Parathyroid adenoma (tissue), 2 donors: ENCODE data around the gene TRIM67.

Source experiments
- H2AFZ ChIP-seq: fragments of 300-600 bp; sonication (generic); one replicate; pipeline ENCODE4 v1.7.0; 2017; ENCODE audit warnings: antibody characterized with exemption, mild to moderate bottlenecking
- H3K27ac ChIP-seq: fragments of 300-600 bp; sonication (generic); one replicate; pipeline ENCODE4 v1.7.0; 2017
- H3K27me3 ChIP-seq: fragments of 300-600 bp; sonication (generic); one replicate; pipeline ENCODE4 v1.7.0; 2017; ENCODE audit warnings: low read length; ENCODE audit not compliant: control insufficient read depth, insufficient read depth
- H3K36me3 ChIP-seq: fragments of 300-600 bp; sonication (generic); one replicate; pipeline ENCODE4 v1.7.0; 2017; ENCODE audit warnings: low read length; ENCODE audit not compliant: control insufficient read depth, insufficient read depth
- H3K4me1 ChIP-seq: fragments of 300-600 bp; sonication (generic); one replicate; pipeline ENCODE4 v1.7.0; 2017; ENCODE audit warnings: control low read depth
- H3K4me2 ChIP-seq: fragments of 300-600 bp; sonication (generic); one replicate; pipeline ENCODE4 v1.7.0; 2017; ENCODE audit warnings: low read length
- H3K4me3 ChIP-seq: fragments of 300-600 bp; sonication (generic); one replicate; pipeline ENCODE4 v1.7.0; 2017; ENCODE audit warnings: low read depth, low read length
- H3K79me2 ChIP-seq: fragments of 300-600 bp; sonication (generic); one replicate; pipeline ENCODE4 v1.7.0; 2017; ENCODE audit warnings: control low read depth
- H3K9ac ChIP-seq: fragments of 300-600 bp; sonication (generic); one replicate; pipeline ENCODE4 v1.7.0; 2017; ENCODE audit warnings: mild to moderate bottlenecking
- H3K9me3 ChIP-seq: fragments of 300-600 bp; sonication (generic); one replicate; pipeline ENCODE4 v1.7.0; 2017; ENCODE audit warnings: low read length; ENCODE audit not compliant: control insufficient read depth
- TF ChIP-seq, protein P1 (sequence below): fragments of 300-600 bp; sonication (generic); IDR thresholded peaks from one replicate; pipeline ENCODE4 v1.7.0; 2017; ENCODE audit warnings: antibody characterized with exemption, mild to moderate bottlenecking
- donor health status: primary hyperparathyroidism.

Gene TRIM67

DNA sequence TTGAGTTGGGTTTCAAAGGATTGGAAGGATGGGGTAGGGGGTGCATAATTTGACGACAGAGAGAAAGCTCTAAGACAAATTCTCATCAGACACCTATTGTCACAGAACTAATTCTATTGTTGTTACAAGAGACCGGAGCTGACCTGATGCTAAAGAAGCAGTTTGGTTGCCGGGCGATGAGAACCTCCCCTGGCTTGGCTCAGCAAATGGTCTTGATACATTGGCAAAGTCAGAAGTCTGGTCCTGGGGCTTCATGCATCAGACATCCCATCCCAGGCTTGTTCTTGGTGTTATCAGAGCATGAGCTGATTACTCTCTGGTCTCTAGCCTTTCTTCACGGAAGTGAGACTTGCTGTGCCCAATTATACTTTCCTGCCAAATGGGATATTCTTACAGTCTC, 15.4 kb downstream of the TRIM67 start:
- no peaks in the 10 kb centered on the region for H3K27me3 ChIP-seq
- no peaks in the 10 kb centered on the region for H3K9me3 ChIP-seq
- no peak overlapping the region for H3K4me2 ChIP-seq
- no peak overlapping the region for H2AFZ ChIP-seq
- H3K9ac ChIP-seq: no peak overlapping the region
- TF ChIP-seq, protein P1, sequence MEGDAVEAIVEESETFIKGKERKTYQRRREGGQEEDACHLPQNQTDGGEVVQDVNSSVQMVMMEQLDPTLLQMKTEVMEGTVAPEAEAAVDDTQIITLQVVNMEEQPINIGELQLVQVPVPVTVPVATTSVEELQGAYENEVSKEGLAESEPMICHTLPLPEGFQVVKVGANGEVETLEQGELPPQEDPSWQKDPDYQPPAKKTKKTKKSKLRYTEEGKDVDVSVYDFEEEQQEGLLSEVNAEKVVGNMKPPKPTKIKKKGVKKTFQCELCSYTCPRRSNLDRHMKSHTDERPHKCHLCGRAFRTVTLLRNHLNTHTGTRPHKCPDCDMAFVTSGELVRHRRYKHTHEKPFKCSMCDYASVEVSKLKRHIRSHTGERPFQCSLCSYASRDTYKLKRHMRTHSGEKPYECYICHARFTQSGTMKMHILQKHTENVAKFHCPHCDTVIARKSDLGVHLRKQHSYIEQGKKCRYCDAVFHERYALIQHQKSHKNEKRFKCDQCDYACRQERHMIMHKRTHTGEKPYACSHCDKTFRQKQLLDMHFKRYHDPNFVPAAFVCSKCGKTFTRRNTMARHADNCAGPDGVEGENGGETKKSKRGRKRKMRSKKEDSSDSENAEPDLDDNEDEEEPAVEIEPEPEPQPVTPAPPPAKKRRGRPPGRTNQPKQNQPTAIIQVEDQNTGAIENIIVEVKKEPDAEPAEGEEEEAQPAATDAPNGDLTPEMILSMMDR: no peak
- no peak overlapping the region for H3K4me3 ChIP-seq
- no peak overlapping the region for H3K27ac ChIP-seq
- no peaks in the 10 kb centered on the region for H3K79me2 ChIP-seq
- no peaks in the 10 kb centered on the region for H3K4me1 ChIP-seq
- no peaks in the 10 kb centered on the region for H3K36me3 ChIP-seq

DNA sequence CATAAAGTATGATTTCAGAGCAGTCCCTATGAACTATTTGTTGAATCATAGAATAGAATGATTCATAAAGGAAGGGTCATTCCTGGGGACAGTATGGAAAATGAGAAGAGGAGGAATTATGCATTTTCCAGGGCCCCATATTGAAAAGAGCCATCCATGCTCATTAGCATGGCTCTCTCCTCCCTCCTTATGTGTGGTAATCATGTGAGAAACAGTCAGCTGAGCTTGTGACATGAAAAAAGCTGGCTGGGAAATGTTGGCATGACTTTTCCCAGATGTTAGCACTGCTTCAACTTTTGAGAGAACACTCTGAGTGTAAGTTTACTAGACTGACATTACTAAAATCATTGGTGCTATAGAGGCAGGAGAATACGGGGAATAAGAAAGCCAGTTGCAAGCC, 16.1 kb downstream of the TRIM67 start:
- TF ChIP-seq, protein P1: no peak
- Histone ChIP-seq H3K4me1 (no peaks in the 10 kb centered on the region), H3K27ac (no peak overlapping the region), H3K36me3 (no peaks in the 10 kb centered on the region), H3K27me3 (no peaks in the 10 kb centered on the region), H3K9ac (no peak overlapping the region), H3K4me2 (no peak overlapping the region), H2AFZ (no peak overlapping the region), H3K9me3 (no peaks in the 10 kb centered on the region), H3K79me2 (no peaks in the 10 kb centered on the region), H3K4me3 (no peak overlapping the region)

DNA sequence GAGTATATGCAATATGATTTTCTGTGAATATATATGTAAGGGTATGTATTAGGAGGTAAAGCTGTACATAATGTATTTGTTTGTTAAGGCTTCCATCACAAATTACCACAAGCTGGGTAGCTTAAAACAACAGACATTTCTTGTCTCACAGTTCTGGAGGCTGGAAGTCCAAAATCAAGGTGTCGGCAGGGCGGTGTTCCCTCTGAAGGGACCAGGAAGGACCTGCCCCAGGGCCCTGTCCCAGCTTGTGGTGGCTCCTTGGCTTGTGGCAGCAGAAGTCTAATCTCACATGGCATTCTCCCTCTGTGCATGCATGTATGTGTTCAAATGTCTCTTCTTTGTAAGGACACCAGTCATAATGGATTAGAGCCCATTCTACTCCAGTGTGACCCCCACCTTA, 17.1 kb downstream of the TRIM67 start:
- no peaks in the 10 kb centered on the region for H3K4me1 ChIP-seq
- no peak overlapping the region for H3K4me3 ChIP-seq
- no peaks in the 10 kb centered on the region for H3K9me3 ChIP-seq
- TF ChIP-seq, protein P1: no peak
- H2AFZ ChIP-seq: no peak overlapping the region
- no peak overlapping the region for H3K27ac ChIP-seq
- H3K79me2 ChIP-seq: no peaks in the 10 kb centered on the region
- no peaks in the 10 kb centered on the region for H3K27me3 ChIP-seq
- H3K4me2 ChIP-seq: no peak overlapping the region
- H3K9ac ChIP-seq: no peak overlapping the region
- H3K36me3 ChIP-seq: no peaks in the 10 kb centered on the region

DNA sequence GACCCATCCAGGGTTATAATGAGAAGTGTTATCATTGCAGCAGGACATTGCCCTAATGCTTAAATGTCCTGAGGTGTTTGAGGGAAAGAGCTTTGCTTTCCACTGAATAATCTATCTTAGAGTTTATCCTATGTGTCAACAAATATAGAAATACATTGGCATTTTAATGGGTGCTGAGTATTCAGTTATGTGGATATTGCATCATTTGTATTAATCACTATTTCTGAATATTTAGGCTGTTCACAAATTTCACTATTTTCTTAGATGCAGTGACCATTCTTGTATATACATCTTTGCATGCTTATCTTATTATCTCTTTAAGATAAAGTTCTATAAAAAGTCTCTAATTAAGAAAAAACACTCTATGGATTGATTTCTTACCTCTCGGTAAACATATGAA, 18.2 kb downstream of the TRIM67 start:
- no peak overlapping the region for H2AFZ ChIP-seq
- H3K4me3 ChIP-seq: no peak overlapping the region
- H3K27me3 ChIP-seq: no peaks in the 10 kb centered on the region
- H3K79me2 ChIP-seq: no peaks in the 10 kb centered on the region
- H3K9ac ChIP-seq: no peak overlapping the region
- H3K36me3 ChIP-seq: no peaks in the 10 kb centered on the region
- H3K9me3 ChIP-seq: no peaks in the 10 kb centered on the region
- no peak overlapping the region for H3K4me2 ChIP-seq
- H3K27ac ChIP-seq: no peak overlapping the region
- H3K4me1 ChIP-seq: no peaks in the 10 kb centered on the region
- TF ChIP-seq, protein P1: no peak

DNA sequence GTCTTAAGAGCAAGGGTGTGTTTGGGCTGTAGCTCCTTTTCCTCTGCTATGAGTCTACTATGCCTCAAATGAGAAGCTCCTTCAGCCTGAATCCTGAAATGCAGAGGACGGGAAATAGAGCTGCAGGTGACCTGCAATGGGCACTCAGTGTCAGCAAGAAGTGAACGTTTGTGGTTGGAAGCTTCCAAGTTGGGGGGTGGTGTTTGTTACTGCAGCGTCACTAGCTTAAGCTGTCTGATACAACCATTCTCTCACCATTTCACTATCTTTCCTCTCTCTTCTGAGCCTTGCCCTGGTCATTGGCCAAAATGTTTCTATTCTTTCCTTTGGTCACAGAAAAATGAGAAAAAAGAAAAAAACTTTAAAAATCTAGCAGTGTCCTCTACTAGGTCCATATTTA, 19.4 kb downstream of the TRIM67 start:
- H3K9ac ChIP-seq: no peak overlapping the region
- no peaks in the 10 kb centered on the region for H3K27me3 ChIP-seq
- TF ChIP-seq, protein P1: no peak
- H3K4me3 ChIP-seq: no peak overlapping the region
- H3K36me3 ChIP-seq: no peaks in the 10 kb centered on the region
- H2AFZ ChIP-seq: no peak overlapping the region
- no peaks in the 10 kb centered on the region for H3K4me1 ChIP-seq
- no peaks in the 10 kb centered on the region for H3K9me3 ChIP-seq
- no peak overlapping the region for H3K4me2 ChIP-seq
- H3K27ac ChIP-seq: no peak overlapping the region
- no peaks in the 10 kb centered on the region for H3K79me2 ChIP-seq
